ENCODE results near the gene HPD.
"Not testable (repeated sequence)": the region's sequence is repeated elsewhere in the genome, so short reads cannot be mapped to it uniquely, and the experiment has no call there.

HPD gene

DNA sequence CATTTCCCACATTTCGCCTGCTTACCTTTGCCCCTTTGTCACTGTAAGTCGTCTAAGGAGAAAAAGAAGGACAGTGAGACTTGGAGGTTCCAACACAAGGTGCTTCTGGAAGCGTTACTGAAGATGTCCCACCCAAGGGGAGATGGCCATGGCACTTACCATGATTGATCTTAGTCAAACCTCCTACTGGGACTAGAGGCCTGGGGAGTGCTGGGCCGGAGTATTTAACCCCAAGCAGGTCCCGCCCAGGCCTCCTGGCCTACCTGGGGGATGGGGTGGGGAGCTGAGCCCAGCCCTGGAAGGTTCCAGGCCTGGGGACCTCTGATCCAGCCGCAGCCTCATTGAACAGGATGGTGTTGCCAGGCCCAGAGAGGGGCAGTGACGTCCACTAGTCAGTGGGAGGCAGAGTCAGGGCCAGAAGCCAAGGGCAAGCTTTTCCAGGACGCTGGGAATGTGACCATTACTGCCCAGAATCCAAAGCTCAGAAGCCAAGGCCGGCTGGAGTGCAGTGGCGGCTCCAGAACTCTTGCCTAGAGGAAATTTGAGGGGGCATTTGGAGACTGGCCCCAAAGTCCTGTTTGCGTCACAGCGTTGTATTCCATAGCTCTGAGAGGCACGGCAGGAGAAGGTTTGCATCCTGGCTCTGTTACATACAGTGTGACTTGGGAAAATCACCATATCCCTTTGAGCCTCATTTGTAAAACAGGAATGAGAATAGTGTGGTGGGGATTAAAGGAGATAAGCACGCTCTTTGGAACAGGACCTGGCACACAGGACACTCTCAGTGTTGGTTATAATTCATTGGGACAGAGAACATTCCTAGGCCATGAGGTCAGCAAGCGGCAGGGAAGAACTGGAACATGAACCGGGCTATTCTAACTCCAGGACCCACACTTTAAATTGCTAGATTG is at the start of gene HPD:
TSS of gene HPD (minus strand) at position 198 of the 911 bp plus-strand sequence. CDS start at position 162, 36 bp downstream.
- no peak for DNase-seq (ENCODE audit: low read depth, low spot score)

DNA sequence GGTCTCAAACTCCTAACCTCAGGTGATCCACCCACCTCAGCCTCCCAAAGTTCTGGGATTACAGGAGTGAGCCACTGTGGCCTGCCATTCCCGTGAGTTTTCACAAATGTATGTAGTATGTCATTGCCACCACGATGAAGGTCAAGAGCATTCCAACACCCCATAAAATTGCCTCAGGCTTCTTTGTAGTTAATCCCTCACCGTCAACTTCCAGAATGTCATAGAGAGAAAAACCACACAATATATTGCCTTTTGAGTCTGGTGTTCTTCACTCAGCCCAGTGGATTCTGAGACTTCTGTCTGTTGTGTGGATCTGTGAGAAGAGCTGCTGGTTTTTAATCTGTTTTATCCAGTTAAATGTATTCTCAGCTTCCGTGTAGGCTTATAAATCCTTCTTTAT is 47.1 kb upstream of the HPD start:
- no peak for DNase-seq (ENCODE audit: low read depth, low spot score)

DNA sequence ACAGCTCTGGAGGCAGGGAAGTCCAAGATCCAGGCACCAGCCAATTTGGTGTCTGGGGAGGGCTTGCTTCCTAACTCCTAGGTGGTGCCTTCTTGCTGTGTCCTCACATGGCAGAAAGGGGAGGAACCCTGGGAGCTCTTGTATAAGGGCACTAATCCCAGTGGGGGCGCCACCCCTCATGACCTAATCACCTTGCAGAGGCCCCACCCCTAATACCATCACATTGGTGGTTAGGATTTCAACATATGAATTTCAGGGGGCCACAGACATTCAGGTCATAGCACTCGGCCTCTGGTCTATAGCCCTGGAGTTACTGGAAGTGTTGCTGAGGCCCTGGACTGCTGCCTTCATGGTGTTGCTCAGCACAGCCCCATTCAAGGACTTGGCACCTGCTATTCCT is 44.5 kb upstream of the HPD start:
- DNase-seq (ENCODE audit: low read depth, low spot score) = no peak

DNA sequence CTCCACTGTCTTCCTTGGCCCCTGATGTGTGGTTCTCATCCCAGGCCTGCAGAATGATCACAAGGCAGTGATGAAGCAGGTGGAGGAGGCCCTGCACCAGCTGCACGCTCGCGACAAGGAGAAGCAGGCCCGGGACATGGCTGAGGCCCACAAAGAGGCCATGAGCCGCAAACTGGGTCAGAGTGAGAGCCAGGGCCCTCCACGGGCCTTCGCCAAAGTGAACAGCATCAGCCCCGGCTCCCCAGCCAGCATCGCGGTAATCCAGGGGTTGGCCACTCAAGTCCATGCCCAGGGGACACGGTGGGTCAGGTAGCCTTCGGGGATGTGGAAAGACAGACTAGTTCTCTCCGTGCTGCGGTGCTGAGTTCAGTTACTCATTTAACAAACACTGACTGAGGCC is 40.9 kb upstream of the HPD start:
- no peak for DNase-seq (ENCODE audit: low read depth, low spot score)

DNA sequence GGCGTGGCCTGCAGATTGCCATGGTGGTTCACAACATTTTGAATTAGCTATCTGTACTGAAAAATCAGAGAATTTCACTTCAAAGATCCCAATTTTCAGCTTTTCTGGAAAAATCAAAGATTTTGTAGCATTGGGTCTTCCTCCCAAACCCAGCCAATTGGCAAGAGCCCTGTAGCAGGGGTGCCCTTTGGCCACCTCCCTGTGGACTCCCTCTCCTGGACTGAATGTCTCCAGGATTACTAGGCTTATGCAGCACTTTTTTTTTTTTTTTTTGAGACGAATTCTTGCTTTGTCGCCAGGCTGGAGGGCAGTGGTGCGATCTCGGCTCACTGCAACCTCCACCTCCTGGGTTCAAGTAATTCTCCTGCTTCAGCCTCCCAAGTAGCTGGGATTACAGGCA is 39.6 kb upstream of the HPD start:
- DNase-seq (ENCODE audit: low read depth, low spot score) = no peak

DNA sequence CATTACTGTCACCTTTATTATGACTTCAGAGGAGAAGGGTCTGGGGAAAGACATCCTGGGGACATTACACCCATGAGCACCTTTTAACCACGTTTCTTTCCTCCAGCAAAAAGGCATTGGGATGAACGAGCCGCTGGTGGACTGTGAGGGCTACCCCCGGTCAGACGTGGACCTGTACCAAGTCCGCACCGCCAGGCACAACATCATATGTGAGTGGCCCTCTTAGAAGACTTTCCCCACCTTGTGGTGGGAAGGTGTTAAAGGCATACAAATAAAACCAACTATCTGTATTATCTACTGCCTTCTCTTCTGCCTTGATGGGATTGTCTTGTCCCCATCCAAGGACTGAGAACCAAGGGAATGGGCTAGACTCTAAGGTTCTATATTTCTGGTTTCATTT is 36.0 kb upstream of the HPD start:
- no peak for DNase-seq (ENCODE audit: low read depth, low spot score)

DNA sequence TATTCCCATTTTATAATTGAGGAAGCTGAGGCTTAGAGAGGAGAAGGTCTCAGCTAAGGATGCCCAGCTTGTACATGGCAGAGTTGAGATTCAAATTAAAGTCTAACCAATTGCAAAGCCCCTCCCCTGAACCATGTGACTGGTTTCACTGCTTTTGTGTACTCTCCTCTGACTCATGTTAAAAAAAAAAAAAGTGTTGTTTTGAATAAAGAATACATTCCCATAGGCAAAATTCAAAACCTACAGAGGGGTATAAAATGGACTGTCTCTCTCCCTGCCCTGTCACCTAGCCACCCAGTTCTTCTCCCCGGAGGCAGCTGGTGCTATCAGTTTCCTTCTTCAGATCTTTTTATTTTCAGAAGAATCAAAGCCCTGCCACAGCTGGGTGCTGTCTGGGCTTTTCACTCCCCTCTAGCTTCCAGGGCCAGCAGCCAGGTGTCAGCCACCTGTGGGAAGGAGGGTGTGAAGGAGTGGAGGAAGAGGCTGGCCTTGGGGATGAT is 35.4 kb upstream of the HPD start:
- DNase-seq (ENCODE audit: low read depth, low spot score) = no peak

DNA sequence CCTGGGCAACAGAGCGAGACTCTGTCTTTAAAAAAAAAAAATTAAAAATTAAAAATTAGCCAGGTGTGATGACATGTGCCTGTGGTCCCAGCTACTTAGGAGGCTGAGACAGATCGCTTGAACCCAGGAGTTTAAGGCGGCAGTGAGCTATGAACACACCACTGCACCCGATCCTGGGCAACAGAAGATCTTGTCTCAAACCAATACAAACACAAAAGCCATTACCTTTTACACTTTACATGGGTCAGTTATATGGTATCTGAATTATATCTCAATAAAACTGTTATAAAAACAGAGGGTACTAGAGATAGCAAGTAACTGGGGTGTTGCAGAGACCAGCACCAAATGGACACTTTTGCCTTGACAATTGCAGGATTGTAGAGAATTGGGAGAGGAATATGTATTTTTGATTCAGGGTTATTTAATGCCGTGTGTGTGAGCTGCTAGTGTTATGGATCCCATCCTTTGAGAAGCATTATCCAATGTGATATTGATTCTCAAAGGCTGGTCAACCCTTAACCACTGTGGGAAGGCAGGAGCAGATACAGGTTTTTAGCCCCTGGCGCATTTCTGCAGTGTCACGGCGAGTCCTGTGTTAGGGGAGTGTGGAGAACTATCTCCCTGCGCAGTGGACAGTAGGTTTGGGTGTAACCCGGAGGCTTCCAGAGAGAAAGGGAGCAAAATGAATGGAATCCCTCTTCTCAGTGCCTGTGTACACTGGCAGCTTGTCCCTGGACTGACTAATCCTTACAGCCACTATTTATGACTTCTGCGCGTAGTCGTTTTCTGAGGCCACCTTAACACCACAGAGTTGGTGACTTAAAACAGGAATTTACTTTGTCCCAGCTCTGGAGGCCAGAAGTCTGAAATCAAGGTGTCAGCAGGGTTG is 34.3 kb upstream of the HPD start:
- no peak for DNase-seq (ENCODE audit: low read depth, low spot score)

DNA sequence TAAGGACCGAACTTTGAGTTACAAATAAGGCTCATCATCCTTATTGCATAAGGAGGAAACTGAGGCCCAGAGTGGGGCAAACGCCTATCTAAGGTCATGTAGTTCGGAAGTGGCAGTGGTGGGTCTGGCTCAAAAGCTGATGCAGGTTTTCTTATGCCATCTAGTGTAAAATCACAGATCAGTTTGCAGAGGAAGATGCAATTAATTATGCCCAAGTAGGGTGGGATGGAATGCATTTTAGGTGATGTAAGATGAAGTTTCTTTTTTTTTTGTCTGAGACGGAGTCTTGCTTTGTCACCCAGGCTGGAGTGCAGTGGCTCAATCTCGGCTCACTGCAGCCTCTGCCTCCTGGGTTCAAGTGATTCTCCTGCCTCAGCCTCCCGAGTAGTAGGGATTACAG is 31.0 kb upstream of the HPD start:
- not testable (repeated sequence) for DNase-seq (ENCODE audit: low read depth, low spot score)

DNA sequence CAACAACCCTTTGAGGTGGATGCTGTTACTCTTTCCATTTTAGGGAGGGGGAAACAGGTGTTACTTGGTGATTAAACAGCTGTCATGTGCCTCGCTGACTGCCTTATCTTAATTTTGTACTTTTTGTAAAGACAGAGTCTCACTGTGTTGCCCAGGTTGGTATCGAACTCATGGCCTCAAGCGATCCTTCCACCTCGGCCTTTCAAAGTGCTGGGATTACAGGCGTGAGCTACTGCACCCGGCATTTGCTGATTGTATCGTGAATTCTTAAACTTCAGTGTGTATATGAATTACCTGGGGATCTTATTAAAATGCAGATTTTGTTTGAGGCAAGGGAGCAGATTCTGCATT is 30.6 kb upstream of the HPD start:
- DNase-seq (ENCODE audit: low read depth, low spot score) = no peak

DNA sequence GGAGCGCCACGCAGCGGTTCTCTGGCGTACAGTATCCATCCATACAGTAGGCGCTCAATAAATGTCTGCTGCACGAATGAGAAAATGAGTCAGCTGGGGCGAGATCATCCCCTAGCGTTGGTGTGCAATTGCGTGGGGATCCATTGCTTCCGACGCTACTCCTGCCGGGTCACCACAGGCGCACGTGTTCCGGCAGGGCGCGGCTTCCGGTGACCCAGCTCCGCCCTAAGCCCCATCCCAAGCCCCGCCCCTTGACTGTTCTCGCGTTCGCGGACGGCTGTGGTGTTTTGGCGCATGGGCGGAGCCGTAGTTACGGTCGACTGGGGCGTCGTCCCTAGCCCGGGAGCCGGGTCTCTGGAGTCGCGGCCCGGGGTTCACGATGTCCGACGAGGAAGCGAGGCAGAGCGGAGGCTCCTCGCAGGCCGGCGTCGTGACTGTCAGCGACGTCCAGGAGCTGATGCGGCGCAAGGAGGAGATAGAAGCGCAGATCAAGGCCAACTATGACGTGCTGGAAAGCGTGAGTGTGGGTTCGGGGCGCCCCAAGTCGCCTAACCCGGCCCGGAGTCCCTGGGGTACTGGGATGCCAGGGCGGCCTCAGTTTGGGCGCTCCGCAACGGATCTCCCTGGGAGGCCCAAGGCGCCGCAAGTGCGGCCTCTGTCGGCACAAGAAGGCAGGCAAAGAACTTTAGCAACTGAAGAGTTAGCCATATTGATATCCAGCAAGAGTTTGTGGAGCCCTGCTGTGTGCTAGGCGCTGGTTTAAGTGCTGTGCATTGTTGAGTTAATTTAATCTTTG is 30.0 kb upstream of the HPD start, which contains the start of gene PSMD9:
TSS of gene PSMD9 (plus strand) at position 313 of the 796 bp plus-strand sequence. CDS start at position 380, 67 bp downstream.
- peak; percentile 91 for DNase-seq (ENCODE audit: low read depth, low spot score)

DNA sequence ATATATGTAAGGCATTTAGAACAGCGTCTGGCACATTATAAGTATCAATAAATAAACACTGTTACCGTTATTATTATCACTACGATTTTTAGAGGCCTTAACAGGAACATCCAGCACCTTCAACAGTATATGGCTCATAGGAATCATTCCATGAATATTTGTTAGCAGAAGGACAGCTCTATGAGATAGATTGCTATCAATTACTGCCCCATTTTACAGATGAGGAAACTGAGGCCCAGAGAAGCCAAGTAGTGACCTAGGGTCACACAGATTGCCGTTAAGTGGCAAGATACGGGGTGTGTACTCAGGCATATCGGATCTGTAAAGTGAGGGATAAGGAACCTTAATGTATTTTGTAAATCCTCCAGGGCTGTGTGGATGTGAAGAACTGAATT is 29.4 kb upstream of the HPD start:
- DNase-seq (ENCODE audit: low read depth, low spot score) = no peak

DNA sequence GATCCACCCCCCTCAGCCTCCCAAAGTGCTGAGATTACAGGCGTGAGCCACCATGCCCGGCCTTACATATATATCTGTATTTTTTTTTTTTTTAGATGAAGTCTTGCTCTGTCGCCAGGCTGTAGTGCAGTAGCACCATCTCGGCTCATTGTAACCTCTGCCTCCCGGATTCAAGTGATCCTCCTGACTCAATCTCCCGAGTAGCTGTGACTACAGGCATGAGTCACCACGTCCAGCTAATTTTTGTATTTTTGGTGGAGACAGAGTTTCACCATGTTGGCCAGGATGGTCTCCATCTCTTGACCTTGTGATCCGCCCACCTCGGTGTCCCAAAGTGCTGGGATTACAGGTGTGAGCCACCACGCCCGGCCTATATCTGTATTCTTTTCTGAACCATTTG is 26.5 kb upstream of the HPD start:
- not testable (repeated sequence) for DNase-seq (ENCODE audit: low read depth, low spot score)

DNA sequence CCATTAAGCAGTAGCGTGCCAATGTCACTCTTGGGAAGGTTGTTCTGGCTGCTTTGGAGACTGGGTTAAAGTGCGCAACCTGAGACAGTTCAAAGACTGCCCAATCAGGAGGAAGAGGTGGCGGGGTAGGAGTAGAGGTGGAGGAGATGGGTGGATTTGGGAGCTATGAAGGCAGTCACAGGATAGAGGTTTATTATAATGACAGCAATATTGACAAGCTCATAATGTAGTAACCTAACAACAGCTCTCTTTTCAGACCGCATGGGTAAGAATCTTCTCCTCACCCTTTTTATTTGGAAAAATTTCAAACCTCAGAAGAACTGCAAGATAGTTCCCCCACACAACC is 24.6 kb upstream of the HPD start:
- no peak for DNase-seq (ENCODE audit: low read depth, low spot score)

DNA sequence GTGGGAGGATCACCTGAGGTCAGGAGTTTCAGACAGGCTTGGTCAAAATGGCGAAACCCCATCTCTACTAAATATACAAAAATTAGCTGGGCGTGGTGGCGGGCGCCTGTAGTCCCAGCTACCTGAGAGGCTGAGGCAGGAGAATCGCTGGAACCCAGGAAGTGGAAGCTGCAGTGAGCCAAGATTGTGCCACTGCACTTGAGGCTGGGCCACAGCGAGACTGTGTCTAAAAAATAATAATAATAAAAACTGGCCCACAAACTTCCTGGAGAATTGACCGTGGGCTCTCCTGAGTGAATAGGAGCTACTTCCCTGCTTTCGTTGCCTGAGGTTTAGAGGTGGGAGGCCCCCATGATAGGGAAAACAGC is 17.4 kb upstream of the HPD start:
- DNase-seq (ENCODE audit: low read depth, low spot score) = not testable (repeated sequence)

DNA sequence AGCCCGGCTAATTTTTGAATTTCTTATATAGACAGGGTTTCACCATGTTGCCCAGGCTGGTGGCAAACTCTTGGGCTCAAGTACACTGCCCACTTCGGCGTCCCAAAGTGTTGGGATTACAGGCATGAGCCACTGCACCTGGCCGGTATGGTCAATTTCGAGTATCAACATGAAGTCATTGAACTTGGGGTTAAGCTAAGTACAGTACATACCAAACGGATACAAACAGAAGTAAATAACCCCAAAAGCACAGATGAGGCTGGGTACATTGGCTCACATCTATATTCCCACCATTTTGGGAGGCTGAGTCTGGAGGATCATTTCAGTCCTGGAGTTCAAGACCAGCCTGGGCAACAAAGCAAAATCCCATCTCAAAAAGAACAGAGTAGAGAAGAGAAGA is 16.9 kb upstream of the HPD start:
- DNase-seq (ENCODE audit: low read depth, low spot score) = no peak

DNA sequence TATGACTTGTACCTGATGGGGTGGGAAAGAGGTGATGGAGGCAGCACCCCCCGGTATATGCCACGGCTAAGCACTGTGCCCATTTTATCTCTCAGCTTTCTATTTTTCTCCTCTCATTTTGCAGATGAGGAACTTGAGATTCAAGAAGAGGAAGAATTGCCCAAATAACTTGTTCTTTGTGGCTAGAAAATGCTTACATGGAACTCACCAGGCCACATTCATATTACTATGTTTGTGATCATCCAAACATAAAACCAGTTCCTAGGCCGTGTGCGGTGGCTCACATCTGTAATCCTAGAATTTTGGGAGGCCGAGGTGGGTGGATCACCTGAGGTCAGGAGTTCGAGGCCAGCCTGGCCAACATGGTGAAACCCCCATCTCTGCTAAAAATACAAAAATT is 15.4 kb upstream of the HPD start:
- DNase-seq (ENCODE audit: low read depth, low spot score) = no peak

DNA sequence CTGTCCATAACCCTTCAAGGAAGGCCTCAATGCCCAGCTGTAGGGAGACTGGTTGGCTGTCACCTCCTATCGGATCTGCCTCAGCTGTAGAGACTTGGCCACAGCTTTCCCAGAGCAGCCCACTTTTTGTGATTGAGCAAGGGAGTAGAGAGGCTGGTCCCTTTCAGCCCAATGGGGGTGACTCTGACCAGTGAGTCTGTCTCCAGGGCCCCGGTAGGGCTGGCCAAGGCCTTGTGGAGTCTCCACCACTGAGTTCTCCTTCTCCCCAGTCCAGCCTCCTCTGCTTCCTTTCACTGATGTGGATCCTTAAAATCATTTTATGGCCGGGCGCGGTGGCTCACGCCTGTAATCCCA is 14.5 kb upstream of the HPD start:
- DNase-seq (ENCODE audit: low read depth, low spot score) = no peak

DNA sequence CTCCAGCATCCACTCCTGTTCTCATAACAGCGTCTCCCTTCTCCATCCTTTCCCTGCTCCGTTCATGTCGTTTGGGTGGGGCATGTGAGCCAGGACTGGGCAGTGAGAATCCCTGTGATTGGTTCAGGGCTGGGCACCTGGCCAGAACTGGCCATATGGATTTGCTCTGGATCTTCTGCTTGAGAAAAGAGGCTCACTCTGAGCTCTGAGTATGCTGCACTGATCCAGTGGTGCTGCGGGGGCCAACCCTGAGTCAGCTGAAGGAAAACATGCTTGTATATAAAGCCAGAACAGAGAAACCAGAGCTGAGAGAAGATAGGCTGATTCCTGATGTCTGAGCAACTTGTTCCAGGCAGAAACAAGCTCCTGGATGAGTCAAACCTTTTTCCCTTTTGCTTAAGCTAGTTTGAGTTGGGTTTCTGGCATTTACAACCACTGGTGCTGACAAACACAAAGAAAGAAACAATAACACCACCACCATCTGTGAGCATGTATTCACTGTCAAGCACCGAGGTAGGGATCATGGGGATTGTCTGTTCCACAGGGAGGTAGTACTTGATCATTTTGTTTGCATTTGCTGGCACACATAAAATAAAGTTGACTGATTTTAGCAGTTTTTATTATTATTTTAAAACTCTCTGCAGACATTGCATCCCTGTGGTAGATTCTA is 14.0 kb upstream of the HPD start:
- no peak for DNase-seq (ENCODE audit: low read depth, low spot score)

DNA sequence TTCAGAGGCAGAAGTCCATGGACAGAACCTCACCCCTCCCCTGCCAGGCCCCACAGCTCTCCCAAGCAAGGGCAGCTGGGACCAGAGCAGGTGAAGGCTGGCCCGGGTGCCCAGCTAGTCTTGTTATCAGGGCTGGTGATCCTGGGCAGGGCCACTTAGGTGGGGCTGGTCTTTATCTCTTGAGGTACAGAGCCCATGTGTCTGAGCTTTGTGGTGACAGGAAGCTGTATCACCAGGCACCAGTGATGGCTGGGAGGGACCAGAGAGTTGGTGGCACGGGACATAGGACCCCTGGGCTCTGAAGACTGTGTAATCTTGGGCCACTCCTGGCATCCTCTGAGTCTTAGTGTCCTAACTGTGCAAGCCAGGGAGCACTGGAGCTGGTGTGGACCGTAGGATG is 12.8 kb upstream of the HPD start:
- DNase-seq (ENCODE audit: low read depth, low spot score) = no peak

DNA sequence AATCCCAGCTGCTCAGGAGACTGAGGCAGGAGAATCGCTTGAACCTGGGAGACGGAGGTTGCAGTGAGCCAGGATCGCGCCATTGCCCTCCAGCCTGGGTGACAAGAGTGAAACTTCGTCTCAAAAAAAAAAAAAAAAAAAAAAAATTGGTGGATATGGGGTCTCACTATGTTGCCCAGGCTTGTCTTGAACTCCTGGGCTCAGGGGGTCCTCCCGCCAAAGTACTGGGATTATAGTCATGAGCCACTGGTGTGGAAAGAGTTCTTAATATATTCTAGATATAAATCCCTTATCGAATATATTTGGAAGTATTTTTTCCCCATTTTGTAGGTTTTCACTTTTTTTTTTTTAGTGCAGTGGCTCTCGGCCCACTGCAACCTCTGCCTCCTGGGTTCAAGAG is 10.6 kb upstream of the HPD start:
- DNase-seq (ENCODE audit: low read depth, low spot score) = not testable (repeated sequence)

Data from iPS DF 19.7 (cell line).